ENCODE measurements around the gene CENPM.

The CENPM gene

GRCh38 chr22:41946629-41947423 lies at the start of gene CENPM:
Gene CENPM (minus strand): TSS chr22:41947152. CDS start chr22:41947076, 76 bp downstream.
- peak within 1 kb of the TSS; percentile 69 for H3K4me3 ChIP-seq (replicated peaks; ENCODE audit: low read depth, low read length)
- TF ChIP-seq CTCF (IDR thresholded peaks at IDR 0.05; ENCODE audit: low read length, missing control alignments) = no peak
- peak; percentile 92 for DNase-seq (ENCODE audit: low read depth)

DNA sequence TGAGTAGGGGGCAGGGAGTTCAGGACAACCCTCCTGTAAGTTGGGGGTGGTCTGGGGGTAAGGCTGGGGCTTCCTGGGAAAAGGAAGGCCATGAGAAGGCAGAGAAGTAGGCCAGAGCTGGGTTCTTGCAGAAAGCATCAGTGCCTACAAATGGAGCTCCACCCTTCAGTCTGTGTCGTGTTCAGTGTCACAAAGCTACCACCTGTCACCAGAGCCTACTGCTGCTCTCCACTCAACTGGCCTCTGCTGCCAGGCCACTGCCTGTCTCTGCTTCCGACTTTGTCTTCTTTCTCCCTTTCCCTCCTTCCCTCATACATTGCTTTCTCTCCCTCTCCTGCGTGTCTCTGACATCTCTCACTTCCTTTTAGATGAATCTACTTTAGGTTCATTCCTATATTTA lies 48.3 kb upstream of the CENPM start:
- DNase-seq (ENCODE audit: low read depth) = no peak
- H3K4me3 ChIP-seq (replicated peaks; ENCODE audit: low read depth, low read length) = no peak overlapping the region
- TF ChIP-seq CTCF (IDR thresholded peaks at IDR 0.05; ENCODE audit: low read length, missing control alignments) = no peak

GRCh38 chr22:41992496-41992895 lies 45.5 kb upstream of the CENPM start:
- DNase-seq (ENCODE audit: low read depth) = no peak
- no peak for TF ChIP-seq CTCF (IDR thresholded peaks at IDR 0.05; ENCODE audit: low read length, missing control alignments)
- H3K4me3 ChIP-seq (replicated peaks; ENCODE audit: low read depth, low read length) = no peak overlapping the region

GRCh38 chr22:41991111-41991510 lies 44.2 kb upstream of the CENPM start:
- TF ChIP-seq CTCF (IDR thresholded peaks at IDR 0.05; ENCODE audit: low read length, missing control alignments) = no peak
- no peak for DNase-seq (ENCODE audit: low read depth)
- H3K4me3 ChIP-seq (replicated peaks; ENCODE audit: low read depth, low read length) = no peak overlapping the region

DNA sequence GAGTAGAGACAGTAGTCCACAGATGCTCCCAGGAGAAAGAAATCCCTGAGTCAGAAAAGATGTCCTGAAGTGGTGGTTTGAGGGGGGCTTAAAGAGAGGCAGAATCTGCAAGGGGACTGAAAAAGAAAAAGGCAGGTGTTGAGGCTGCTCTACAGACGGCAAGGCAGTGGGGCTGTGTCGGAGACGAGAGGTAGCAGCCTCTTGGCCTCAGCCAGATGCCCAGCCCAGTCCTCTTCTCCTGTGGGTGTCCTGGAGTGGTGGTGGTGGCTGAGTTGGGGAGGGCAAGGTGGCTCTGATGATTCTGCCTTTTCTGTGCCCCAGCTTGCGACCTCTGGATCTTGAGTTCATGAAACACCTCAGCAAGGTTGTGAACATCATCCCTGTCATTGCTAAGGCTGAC lies 42.3 kb upstream of the CENPM start:
- H3K4me3 ChIP-seq (replicated peaks; ENCODE audit: low read depth, low read length) = no peak overlapping the region
- TF ChIP-seq CTCF (IDR thresholded peaks at IDR 0.05; ENCODE audit: low read length, missing control alignments) = no peak
- DNase-seq (ENCODE audit: low read depth) = no peak

DNA sequence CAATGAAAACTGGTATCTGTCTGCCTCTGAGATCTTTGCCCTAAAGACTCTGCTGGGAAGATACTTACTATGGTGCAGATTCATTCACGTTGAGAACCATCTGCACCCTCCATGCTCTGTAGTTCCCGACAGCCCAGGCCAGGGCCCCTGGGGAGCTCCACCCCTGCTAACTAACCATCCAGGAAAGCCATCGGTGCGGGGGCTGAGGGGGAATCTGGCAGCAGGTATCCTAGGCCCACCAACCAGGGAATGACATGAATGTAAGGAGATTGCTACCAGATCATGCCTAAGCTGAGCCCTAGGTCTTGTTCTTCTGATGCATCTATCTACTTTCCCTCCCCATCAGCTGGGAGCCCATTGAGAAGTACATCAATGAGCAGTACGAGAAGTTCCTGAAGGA lies 40.3 kb upstream of the CENPM start:
- no peak for TF ChIP-seq CTCF (IDR thresholded peaks at IDR 0.05; ENCODE audit: low read length, missing control alignments)
- no peak for DNase-seq (ENCODE audit: low read depth)
- H3K4me3 ChIP-seq (replicated peaks; ENCODE audit: low read depth, low read length) = no peak overlapping the region

Measured in fibroblast of pulmonary artery (primary cell).